ENCODE data around the gene PNPLA2. TPM values are rescaled to one million over a fixed set of nuclear protein-coding genes. Genes with fewer than 3 reads are reported as not detected.

The PNPLA2 gene
- total RNA-seq, 2 experiments from 2014 or later: 110 to 125 TPM

DNA sequence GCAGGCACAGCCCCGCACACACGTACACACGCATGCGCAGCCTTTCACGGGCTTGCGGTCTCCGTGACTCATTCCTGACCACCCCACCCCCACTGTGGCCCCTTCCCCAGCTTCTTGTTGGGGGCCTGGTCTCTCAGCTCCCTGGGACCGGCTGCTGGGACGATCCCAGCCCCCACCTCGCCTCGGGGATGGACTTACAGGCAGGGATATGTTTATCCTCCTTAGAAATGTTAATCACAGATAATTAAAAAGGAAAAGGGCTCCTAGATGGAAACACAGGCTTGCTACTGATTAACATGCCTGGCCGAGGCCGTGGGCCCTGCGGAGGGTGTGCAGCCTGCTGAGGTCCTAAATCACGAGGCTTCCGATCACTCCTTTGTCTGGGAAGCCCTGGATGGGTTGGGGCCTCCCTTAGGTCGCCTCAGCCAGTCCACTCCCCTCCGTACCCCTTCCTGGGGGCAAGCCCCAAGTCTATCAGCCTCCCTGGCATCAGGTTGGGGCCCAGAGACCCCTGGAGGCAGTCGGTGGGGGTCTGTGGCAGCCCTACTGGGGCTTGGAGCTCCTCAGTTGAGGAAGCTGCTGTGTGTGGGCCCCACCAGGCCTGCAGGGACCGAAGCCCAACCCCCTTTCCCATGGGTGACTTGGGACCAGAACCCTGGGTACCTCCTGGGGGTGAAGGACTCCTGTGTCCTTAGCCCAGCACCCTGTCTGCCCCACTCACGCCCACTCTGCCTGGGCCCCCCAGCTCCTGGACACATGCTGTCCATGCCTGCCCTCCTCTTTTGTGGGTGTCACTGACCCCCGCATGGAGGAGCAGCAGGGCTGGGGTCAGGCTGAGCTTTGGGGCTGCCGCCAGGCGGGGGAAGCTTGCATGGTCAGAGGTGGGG, 44.6 kb downstream of the PNPLA2 start:
- H3K27ac Mint-ChIP-seq: no peak overlapping the region
- H3K9me3 Mint-ChIP-seq: no peaks in the 10 kb centered on the region
- H3K4me3 Mint-ChIP-seq: no peak overlapping the region
- no peaks in the 10 kb centered on the region for H3K4me1 Mint-ChIP-seq
- H3K36me3 Mint-ChIP-seq: peaks cover 2% of the 10 kb centered on the region
- no peak for ATAC-seq (ENCODE audit: low read depth)
- DNase-seq: no peak
- POLR2A ChIA-PET: no interaction called here
- H3K27me3 Mint-ChIP-seq: no peaks in the 10 kb centered on the region

DNA sequence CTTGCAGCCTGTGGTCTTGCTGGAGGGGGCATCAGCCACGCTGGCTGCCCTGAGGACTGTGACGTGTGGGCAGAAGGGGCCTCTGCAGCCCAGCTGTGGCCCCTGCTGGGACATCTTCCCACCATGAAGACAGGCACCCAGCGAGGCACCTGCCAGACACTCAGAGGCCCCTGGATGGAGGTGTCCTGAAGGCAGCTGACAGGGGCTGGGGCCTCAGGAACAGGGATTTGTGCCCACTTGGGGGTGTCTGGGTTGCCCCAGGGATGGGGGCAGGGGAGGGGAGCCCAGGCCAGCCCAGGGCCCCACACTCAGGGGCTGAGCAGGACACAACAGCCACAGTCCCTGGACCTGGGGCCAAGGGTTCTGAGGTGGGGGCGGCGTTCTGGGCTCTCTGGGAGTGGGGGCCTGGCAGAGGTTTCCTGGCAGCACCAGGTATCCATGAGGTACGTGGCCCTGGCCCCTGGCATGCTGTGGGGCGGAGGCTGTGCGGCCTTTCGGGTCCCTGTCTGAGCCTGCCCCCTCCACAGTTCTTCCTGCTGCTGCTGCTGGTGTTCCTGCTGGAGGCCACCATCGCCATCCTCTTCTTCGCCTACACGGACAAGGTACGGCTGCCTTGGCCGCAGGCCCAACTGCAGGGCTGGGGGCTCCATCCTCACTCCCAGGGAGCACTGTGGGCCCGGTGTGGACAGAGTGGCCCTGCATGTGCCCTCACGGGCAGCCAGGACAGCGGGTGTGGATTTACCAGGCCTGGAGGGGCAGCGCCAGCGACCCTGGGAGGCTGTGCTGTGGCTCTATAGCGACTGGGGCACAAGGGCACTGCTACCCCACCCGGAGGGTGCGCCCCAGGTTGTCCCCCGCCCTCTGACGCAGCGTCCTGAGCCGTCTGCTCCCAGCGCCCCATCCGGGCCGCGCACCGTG, 45.5 kb downstream of the PNPLA2 start:
- Mint-ChIP-seq H3K9me3 (no peaks in the 10 kb centered on the region), H3K36me3 (no peaks in the 10 kb centered on the region), H3K27ac (no peak overlapping the region), H3K4me3 (no peak overlapping the region), H3K27me3 (no peaks in the 10 kb centered on the region), H3K4me1 (no peaks in the 10 kb centered on the region)
- POLR2A ChIA-PET: no interaction called here
- DNase-seq: no peak
- no peak for ATAC-seq (ENCODE audit: low read depth)

DNA sequence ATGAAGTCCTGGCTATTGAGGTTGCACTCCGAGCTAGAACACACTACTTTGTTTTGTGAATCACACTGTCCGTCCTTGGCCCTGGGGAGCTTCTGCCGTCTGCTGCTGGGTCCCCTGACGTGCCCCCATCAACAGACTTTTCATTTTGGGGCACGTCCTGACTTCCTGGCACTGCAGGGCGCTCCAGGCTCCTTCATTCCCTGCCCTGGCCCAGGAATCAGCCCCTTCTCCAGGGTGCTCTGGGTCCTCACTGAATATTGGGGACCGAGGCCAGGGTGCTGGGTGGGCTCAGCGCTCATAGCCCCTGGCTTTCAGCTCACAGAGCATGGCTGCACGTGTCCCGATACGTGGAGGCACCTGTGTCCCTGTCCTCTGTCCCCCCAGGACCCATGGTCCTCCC, 46.2 kb downstream of the PNPLA2 start:
- no peaks in the 10 kb centered on the region for H3K4me1 Mint-ChIP-seq
- no peak overlapping the region for H3K4me3 Mint-ChIP-seq
- no peak overlapping the region for H3K27ac Mint-ChIP-seq
- POLR2A ChIA-PET: no interaction called here
- H3K27me3 Mint-ChIP-seq: no peaks in the 10 kb centered on the region
- no peak for DNase-seq
- no peak for ATAC-seq (ENCODE audit: low read depth)
- no peaks in the 10 kb centered on the region for H3K9me3 Mint-ChIP-seq
- no peaks in the 10 kb centered on the region for H3K36me3 Mint-ChIP-seq

DNA sequence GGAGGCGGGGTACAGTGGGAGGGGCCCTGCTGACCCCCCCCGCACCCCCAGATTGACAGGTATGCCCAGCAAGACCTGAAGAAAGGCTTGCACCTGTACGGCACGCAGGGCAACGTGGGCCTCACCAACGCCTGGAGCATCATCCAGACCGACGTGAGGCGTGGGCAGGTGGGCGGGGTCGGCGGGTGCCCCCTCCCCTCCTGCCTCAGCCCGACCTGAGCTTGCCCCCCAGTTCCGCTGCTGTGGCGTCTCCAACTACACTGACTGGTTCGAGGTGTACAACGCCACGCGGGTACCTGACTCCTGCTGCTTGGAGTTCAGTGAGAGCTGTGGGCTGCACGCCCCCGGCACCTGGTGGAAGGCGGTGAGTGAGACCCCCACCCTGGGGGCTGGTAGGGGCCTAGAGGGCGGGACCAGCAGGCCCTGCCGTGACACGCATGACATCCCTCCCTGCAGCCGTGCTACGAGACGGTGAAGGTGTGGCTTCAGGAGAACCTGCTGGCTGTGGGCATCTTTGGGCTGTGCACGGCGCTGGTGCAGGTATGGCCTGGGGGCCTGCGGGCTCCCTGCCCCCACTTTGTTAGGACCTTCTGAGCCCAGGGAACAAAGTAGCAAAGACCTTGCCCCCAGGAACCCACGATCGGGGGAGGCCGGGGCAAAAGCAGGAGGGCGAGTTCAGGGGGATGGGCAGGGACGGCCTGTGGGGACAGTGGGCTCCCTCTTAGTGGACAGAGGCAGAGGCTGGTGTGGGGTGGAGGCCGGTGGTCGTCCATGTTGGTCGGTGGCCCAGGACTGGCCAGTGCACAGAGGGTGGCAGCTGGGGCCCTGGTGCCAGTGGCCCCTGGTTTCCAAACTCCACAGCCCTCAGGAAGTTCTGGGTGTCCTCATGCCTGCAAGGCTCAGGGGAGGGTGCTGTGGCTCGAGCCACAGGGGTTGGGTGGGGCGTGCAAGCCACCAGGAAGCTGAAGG, 47.0 kb downstream of the PNPLA2 start:
- H3K9me3 Mint-ChIP-seq: no peaks in the 10 kb centered on the region
- H3K4me3 Mint-ChIP-seq: no peak overlapping the region
- no peaks in the 10 kb centered on the region for H3K4me1 Mint-ChIP-seq
- no peak overlapping the region for H3K27ac Mint-ChIP-seq
- no peak for ATAC-seq (ENCODE audit: low read depth)
- no peaks in the 10 kb centered on the region for H3K36me3 Mint-ChIP-seq
- DNase-seq: no peak
- POLR2A ChIA-PET: no interaction called here
- H3K27me3 Mint-ChIP-seq: no peaks in the 10 kb centered on the region

DNA sequence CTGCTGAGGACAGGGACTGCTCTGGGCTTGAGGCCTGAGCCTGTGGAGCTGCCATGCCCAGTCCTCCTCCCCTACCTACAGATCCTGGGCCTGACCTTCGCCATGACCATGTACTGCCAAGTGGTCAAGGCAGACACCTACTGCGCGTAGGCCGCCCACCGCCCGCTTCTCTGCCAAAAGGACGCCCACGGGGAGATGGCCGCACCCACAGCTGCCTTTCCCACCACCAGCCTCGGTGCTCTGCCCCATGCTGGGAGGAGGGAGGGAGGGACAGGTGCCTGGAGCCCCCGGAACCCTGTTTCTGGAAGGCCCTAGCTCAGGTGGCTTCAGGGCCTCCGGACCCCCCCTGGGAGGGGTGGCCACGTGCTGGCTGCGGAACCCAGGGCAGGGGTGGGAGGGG, 47.8 kb downstream of the PNPLA2 start:
- Mint-ChIP-seq H3K4me1 (no peaks in the 10 kb centered on the region), H3K4me3 (no peak overlapping the region), H3K36me3 (no peaks in the 10 kb centered on the region), H3K27ac (no peak overlapping the region), H3K27me3 (no peaks in the 10 kb centered on the region), H3K9me3 (no peaks in the 10 kb centered on the region)
- ATAC-seq (ENCODE audit: low read depth) (no peak), DNase-seq (no peak)
- POLR2A ChIA-PET: no interaction called here

DNA sequence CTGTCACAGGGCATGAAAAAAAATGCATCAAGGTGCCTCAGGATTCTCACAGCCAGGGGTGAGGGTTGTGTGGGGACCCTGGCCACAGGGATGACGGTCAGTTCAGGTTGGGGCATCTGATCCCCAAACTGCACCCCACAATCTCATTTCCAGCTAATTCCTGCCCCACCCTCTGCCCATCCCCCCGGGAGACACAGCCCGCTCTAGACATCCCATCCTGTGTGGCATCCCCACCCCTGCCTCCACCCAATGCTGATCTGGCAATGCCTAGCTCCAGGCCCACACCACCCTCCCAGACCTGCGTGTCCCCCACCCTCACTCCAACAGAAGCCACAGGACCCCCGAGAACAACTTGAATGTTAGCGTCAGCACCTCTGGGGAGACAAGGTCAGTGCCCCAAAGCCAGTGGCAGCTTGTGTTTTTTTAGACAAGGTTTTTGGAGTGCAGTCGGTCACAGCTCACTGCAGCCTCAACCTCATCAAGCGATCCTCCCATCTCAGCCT, 49.2 kb downstream of the PNPLA2 start:
- H3K4me1 Mint-ChIP-seq: no peaks in the 10 kb centered on the region
- no peak for ATAC-seq (ENCODE audit: low read depth)
- DNase-seq: no peak
- POLR2A ChIA-PET: no interaction called here
- no peak overlapping the region for H3K27ac Mint-ChIP-seq
- H3K36me3 Mint-ChIP-seq: no peaks in the 10 kb centered on the region
- H3K4me3 Mint-ChIP-seq: no peak overlapping the region
- no peaks in the 10 kb centered on the region for H3K27me3 Mint-ChIP-seq
- H3K9me3 Mint-ChIP-seq: no peaks in the 10 kb centered on the region

DNA sequence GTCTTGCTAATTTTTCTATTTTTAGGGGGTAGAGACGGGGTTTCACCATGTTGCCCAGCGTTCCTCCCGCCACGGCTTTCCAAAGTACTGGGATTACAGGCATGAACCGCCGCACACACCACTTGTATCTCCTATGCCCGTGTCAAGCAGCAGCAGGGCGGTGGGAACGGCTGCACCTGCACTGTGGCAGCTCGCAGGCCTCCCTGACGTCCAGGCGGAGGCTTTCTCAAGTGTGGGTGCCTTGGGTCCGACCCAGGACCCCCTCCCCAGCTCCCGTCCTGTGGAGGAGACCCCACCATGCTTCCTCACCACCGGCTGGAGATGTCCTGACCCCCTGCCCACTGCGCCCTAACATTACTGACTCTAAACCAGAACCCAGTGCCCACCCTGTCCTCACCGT, 49.7 kb downstream of the PNPLA2 start:
- Mint-ChIP-seq H3K36me3 (no peaks in the 10 kb centered on the region), H3K9me3 (no peaks in the 10 kb centered on the region), H3K27ac (no peak overlapping the region), H3K4me1 (no peaks in the 10 kb centered on the region), H3K4me3 (no peak overlapping the region), H3K27me3 (no peaks in the 10 kb centered on the region)
- DNase-seq: no peak
- no peak for ATAC-seq (ENCODE audit: low read depth)
- POLR2A ChIA-PET: no interaction called here

DNA sequence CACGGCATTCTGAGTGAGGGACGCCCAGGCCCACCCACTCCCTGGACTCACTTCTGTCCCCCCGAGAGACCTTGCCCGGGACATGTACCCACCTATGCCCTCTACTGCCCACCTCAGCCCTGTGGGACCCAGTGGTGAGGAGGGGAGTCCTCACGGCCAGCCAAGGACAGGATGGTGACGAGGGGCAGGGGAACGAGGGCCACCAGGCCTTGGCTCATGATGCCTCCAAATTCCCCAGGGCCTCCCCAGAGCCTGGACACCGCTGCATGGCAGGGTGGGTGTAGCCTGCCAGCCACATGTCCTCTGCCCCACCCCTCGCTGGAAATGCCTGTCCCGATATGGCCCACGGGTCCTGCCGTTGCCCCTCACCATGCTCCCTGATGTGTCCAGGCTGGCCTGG, 50.1 kb downstream of the PNPLA2 start:
- Mint-ChIP-seq H3K27me3 (no peaks in the 10 kb centered on the region), H3K4me1 (no peaks in the 10 kb centered on the region), H3K36me3 (peaks cover 2% of the 10 kb centered on the region), H3K27ac (no peak overlapping the region), H3K4me3 (no peak overlapping the region), H3K9me3 (no peaks in the 10 kb centered on the region)
- DNase-seq: no peak
- no peak for ATAC-seq (ENCODE audit: low read depth)
- POLR2A ChIA-PET: no interaction called here

DNA sequence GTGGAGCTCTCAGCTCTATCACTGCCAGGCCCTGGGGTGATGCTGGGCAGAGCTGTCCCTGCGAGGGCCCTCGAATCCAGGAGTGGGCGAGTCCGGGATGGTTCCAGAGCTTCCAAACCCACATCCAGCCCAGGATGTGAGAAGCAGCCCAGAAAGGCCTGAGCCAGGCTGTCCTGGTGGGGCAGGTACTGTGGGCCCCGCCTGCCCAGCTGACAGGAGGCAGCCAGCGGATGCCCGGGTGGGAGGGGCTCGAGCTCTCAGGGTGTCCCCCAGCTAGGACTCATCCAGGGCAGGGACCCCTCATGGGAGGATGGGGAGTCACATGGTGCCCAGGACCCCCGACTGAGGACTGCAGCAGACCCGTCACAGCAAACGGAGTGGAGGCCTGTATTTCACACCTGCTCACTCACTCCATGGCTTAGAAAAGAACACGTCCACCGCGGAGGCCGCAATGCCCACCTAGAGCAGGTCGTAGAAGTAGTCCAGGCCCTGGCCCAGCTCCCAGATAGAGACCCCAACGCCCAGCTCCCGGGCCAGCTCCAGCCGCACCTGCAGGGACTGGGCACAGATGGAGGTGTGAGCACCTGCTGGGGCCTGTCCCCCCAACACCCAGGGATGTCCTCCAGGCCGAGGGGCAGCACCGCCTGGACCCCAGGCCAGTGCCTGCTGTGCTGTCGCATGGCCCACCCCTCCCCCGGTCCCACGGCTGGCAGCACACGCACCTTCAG, 50.8 kb downstream of the PNPLA2 start:
- Mint-ChIP-seq H3K4me1 (no peaks in the 10 kb centered on the region), H3K4me3 (no peak overlapping the region), H3K27ac (no peak overlapping the region), H3K27me3 (no peaks in the 10 kb centered on the region), H3K36me3 (peaks cover 2% of the 10 kb centered on the region), H3K9me3 (no peaks in the 10 kb centered on the region)
- POLR2A ChIA-PET: no interaction called here
- no peak for DNase-seq
- ATAC-seq (ENCODE audit: low read depth): no peak

DNA sequence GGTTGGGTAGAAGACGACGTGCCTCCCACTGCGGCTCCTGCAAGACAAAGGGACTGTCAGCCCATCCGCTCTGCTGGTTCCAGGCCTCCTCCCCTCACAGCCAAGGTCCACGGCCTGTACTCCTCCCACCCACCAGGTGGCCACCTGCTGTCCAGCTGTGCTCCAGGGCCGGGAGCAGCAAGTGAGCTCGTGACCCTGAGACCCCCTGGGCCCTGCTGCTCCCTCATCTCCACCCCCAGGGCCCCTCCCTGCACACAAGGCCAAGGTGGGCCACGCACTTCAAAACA, 51.4 kb downstream of the PNPLA2 start:
- Mint-ChIP-seq H3K27me3 (no peaks in the 10 kb centered on the region), H3K27ac (no peak overlapping the region), H3K9me3 (no peaks in the 10 kb centered on the region), H3K4me1 (no peaks in the 10 kb centered on the region), H3K4me3 (no peak overlapping the region), H3K36me3 (peaks cover 2% of the 10 kb centered on the region)
- POLR2A ChIA-PET: no interaction called here
- ATAC-seq (ENCODE audit: low read depth): no peak
- DNase-seq: no peak

DNA sequence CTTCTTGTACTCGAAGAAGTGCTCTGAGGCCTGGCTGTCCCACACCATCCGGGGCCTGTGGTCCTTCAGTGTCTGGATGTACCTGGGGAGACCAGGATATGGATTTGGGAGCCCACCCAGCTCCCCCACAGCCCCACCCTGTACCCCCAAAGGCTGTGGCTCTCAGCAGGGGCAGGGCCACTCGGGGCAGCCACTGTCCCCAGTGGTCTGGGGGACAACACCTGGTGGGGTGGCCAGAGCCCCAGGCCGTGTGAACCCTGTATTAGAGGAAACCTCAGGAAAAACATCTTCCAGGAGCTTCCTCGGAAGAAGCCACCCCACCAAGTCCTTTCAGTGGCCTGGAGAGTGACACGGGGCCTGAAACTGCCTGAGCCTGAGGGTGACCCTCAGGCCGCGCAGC, 51.7 kb downstream of the PNPLA2 start:
- H3K4me1 Mint-ChIP-seq: no peaks in the 10 kb centered on the region
- POLR2A ChIA-PET: no interaction called here

DNA sequence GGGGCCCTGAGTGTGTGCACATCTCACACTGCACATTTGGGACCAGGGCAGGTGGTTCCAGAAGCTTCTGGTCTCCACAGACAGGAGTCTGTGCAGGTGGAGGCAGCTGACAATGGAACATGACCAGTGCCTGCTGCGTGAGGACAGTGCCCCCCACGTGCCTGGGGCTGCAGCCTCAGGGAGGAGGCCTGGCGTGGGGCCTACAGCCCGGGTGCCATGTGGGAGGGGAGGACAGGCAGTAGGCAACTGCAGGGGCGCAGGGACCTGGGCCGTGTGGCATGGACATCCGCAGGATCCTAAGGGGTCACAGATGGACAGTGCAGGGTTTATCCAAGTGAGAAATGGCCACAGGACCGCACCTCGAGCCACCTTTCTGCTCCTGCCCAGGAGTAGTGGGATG, 52.8 kb downstream of the PNPLA2 start:
- H3K27me3 Mint-ChIP-seq: no peaks in the 10 kb centered on the region
- no peaks in the 10 kb centered on the region for H3K4me1 Mint-ChIP-seq
- H3K4me3 Mint-ChIP-seq: no peak overlapping the region
- peaks cover 2% of the 10 kb centered on the region for H3K36me3 Mint-ChIP-seq
- no peak overlapping the region for H3K27ac Mint-ChIP-seq
- no peaks in the 10 kb centered on the region for H3K9me3 Mint-ChIP-seq
- POLR2A ChIA-PET: no interaction called here
- DNase-seq: no peak
- no peak for ATAC-seq (ENCODE audit: low read depth)

More for the DNA sequence above, 51.7 kb downstream of the PNPLA2 start:
- Mint-ChIP-seq H3K36me3 (peaks cover 2% of the 10 kb centered on the region), H3K27ac (no peak overlapping the region), H3K27me3 (no peaks in the 10 kb centered on the region), H3K9me3 (no peaks in the 10 kb centered on the region), H3K4me3 (no peak overlapping the region)
- ATAC-seq (ENCODE audit: low read depth) (no peak), DNase-seq (no peak)

DNA sequence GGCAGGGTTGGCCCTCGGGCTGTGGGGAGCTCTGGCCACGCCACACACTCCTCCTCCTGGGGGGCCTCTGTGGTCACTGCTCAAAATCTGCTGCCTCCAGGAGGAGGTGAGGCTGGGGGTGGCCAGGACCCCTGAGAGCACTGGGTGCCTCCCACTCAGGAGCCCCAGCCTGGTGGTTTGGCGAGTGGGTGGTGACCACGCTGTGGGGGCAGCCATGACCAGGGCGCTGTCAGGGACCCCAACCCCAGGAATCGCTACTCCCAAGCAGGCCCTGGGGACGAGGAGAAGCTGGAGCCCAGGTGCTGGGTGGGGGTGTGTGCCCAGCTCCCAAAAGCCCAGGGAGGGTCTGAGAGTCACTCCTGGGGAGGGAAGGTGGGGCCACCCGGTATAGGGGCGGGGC, 54.1 kb downstream of the PNPLA2 start:
- no peak for ATAC-seq (ENCODE audit: low read depth)
- POLR2A ChIA-PET: no interaction called here
- Mint-ChIP-seq H3K4me3 (no peak overlapping the region), H3K9me3 (no peaks in the 10 kb centered on the region), H3K27me3 (no peaks in the 10 kb centered on the region), H3K27ac (no peak overlapping the region), H3K4me1 (no peaks in the 10 kb centered on the region), H3K36me3 (peaks cover 4% of the 10 kb centered on the region)
- no peak for DNase-seq

Measured in activated naive CD8-positive, alpha-beta T cell treated with anti-CD3 and anti-CD28 coated beads, Interleukin-2, amount 10 ng/mL, durations not matched to agents 7 days and 5 days (primary cell).